HG03060 (cell line): Measurements from ENCODE around the gene LOXL3.
"Not testable (repeated sequence)": the region's sequence is repeated elsewhere in the genome, so short reads cannot be mapped to it uniquely, and the experiment has no call there.

Experiments used
- ATAC-seq: cut with Tn5 transposase; IDR thresholded peaks from one replicate; pipeline ENCODE4 v1.9.1; 2021; ENCODE audit warnings: low read depth, moderate number of reproducible peaks; ENCODE audit not compliant: unreplicated experiment

The LOXL3 gene

GRCh38 chr2:74575320-74575719, 21.6 kb upstream of the LOXL3 start:
- ATAC-seq = no peak

- no peak for ATAC-seq
These were observed 20.2 kb upstream of the LOXL3 start for GRCh38 chr2:74573747-74574562.

- no peak for ATAC-seq
These were observed 18.6 kb upstream of the LOXL3 start for GRCh38 chr2:74572178-74572925.

- peak; percentile 53 for ATAC-seq
These were observed 17.3 kb upstream of the LOXL3 start for GRCh38 chr2:74571058-74571457.

- no peak for ATAC-seq
These were observed 15.9 kb upstream of the LOXL3 start for GRCh38 chr2:74569686-74570085.

GRCh38 chr2:74567881-74568280, 14.1 kb upstream of the LOXL3 start:
- ATAC-seq = no peak

GRCh38 chr2:74566754-74567085, 13.0 kb upstream of the LOXL3 start:
- ATAC-seq = no peak

GRCh38 chr2:74566076-74566753, 12.5 kb upstream of the LOXL3 start:
- no peak for ATAC-seq

GRCh38 chr2:74564222-74564621, 10.5 kb upstream of the LOXL3 start:
- ATAC-seq = no peak

GRCh38 chr2:74562126-74562775, 8.5 kb upstream of the LOXL3 start:
- ATAC-seq = no peak

- ATAC-seq = not testable (repeated sequence)
These were observed 7.3 kb upstream of the LOXL3 start for GRCh38 chr2:74561022-74561421.

- ATAC-seq = no peak
These were observed 6.8 kb upstream of the LOXL3 start for GRCh38 chr2:74560591-74560990.

- ATAC-seq = no peak
These were observed 6.2 kb upstream of the LOXL3 start for GRCh38 chr2:74559912-74560311.

GRCh38 chr2:74558284-74559230, 4.8 kb upstream of the LOXL3 start:
- ATAC-seq = no peak

GRCh38 chr2:74556831-74557370, 3.2 kb upstream of the LOXL3 start:
- ATAC-seq = no peak

- ATAC-seq = no peak
These were observed 2.4 kb upstream of the LOXL3 start for GRCh38 chr2:74556159-74556558.

GRCh38 chr2:74555610-74556103, 1.9 kb upstream of the LOXL3 start:
- ATAC-seq = no peak

GRCh38 chr2:74554820-74555531, 1.2 kb upstream of the LOXL3 start:
- ATAC-seq = no peak
